ENCODE measurements around the gene KRT5.
"Not testable (repeated sequence)": the region's sequence is repeated elsewhere in the genome, so short reads cannot be mapped to it uniquely, and the experiment has no call there.

KRT5 gene

GRCh38 chr12:52493172-52493571 lies 27.0 kb downstream of the KRT5 start, which contains the start of gene KRT6A:
TSS of gene KRT6A (minus strand) at chr12:52493257. CDS start at chr12:52493188, 69 bp downstream.
- no peak for DNase-seq

GRCh38 chr12:52492405-52492804 lies 27.8 kb downstream of the KRT5 start:
- not testable (repeated sequence) for DNase-seq

DNA sequence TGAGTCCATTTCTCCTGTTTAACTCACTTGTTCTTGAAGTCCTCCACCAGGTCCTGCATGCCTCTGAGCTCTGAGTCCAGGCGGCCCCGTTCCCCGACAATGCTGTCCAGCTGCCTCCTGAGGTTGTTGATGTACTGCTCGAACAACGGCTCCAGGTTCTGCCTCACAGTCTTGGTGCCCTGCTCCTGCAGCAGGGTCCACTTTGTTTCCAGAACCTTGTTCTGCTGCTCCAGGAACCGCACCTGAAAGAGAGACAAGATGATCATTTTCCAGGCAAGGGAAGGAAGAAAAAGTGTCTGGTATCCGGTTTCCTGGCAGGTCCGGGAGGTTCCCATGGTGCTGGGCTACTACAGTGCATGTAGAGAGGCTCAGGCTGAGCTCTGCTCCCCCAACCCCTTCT lies 28.7 kb downstream of the KRT5 start:
- DNase-seq = not testable (repeated sequence)

DNA sequence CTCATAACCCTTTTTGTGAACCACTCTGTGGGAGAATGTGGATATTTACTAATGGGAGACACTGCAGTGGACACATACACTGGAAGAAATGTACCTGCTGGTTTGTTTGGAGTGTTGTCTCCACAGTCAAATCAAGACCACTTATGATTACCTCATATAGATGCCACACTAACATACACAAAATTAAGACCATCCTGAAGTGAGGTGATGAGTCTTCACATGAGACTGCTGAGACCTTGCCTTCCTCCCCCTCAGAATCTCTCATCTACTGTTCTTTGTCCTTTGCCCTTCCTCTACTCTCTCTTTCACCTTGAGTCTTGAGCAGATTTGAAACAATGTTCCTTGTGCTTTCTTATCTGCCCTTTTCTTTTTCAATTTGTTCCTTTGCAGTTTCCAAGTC lies 31.5 kb downstream of the KRT5 start:
- no peak for DNase-seq

- not testable (repeated sequence) for DNase-seq
These were observed 32.3 kb downstream of the KRT5 start for GRCh38 chr12:52487744-52488443.

- DNase-seq = no peak
These were observed 33.0 kb downstream of the KRT5 start for GRCh38 chr12:52487211-52487610.

DNA sequence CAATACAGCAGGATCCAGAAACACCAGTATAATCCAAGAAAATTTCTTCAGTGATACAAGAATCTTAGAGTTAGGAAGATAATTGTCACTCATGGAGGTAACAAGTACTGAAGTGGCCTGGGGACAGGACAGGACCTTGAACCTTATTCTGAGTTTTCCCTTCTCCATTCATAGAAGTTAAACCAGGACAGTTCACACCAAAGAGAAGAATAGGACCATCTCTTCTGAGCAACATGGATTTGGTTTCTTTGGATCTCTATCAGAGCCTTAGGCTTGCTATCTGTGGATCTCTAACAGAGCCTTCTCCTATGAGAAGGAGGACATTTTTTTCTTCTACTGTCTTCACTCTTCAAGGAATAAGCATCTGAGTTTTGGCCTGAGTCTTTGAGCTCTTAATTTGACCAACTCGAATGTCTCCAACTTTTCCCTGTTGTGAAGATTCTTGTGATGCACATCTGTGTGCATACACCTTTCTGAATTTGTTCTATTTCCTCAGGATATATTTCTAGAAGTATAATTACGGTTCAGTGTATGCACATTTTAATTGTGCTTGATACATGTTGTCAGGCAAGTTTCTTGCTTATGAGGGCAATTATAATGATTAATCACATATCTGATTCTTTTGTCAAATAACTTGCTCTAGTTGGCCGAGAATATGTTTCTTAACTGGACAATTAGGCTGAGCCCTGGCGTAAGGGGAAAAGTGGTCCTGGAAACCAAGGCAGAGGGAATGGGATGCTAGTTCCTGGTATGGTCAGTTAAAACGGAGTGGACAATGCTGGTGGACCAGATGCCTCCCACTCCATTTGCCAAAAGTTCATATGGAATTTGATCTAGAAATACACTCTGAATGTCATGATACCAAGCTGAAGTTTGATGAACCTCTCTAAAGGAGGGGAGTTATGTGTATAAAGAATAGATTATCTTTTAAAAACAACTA lies 33.8 kb downstream of the KRT5 start:
- DNase-seq = no peak

DNA sequence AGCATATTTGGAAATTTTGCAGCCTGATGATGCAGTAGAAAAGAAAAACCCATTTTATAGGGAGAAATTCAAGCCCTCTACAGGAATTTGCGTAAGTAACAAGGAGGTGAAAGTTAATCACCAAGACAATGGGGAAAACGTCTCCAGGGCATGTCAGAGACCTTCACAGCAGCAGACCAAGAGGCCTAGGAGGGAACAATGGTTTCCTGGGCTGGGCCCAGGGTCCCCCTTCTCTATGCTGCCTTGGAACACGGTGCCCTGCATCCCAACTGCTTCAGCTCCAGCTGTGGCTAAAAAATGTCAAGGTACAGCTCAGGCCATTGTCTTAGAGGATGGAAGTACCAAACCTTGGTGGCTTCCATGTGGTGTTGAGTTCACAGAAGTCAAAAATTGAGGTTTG lies 40.1 kb downstream of the KRT5 start:
- no peak for DNase-seq

GRCh38 chr12:52477651-52478050 lies 42.5 kb downstream of the KRT5 start:
- DNase-seq = no peak

DNA sequence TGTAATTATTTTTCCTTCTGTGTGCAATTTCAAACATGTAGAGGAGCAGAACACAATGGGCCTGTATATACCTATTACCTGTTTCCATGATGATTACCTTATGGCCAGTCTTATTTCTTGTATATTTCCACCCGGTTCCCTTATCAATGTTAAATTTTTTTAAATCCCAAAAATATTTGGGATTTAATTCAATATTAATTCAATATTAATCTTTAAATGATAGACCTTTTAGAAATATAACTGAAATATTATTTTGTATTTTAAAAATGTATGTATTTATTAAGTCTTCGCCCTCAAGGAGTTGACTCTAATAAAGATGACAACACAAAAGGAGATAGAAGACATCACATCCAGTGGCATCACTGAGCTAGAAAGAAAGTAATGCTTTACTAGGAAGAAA lies 46.0 kb downstream of the KRT5 start:
- no peak for DNase-seq

DNA sequence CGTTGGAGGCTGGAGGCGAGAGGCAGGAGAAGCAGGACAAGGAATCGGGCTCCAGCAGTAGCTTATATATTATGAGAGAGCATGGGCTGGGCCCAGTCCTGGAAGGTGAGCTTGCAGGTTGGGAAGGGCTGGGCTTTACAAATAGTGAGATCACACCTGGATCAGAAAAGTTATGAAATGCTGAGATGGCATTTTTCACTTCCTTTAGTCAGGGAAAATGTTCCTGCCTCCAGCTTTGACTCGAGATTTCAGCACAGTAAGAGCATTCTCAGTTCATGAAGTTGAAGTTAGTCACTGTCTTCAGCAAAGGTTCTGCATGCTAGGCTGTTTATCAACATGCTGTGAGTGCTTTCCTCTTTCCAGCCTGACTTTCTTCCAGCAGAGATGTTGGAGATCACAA lies 46.4 kb downstream of the KRT5 start, which contains the start of gene KRT6C:
Gene KRT6C (minus strand): TSS at position 38 of the 400 bp plus-strand sequence. CDS start 68 bp downstream, outside the sequence.
- DNase-seq = no peak

GRCh38 chr12:52469853-52470252 lies 50.3 kb downstream of the KRT5 start:
- no peak for DNase-seq

DNA sequence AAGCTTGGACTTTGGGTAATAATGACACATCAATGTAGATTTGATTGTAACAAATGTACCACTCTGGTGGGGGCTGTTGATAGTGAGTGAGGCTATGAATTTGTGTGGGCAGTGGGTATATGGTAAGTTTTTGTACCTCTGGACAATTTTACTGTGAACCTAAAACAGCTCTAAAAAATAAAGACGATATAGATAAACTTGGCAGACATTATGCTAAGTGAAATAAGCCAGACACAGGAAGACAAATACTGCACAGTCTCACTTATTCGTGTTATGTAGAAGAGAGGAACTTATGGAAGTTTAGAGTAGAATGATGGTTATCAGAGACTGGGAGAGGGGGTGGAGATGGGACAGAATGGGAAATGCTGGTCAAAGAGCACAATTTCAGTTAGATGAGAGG lies 55.3 kb downstream of the KRT5 start:
- no peak for DNase-seq

Measured in inflammatory macrophage treated with lipopolysaccharide for 1 hour (primary cell).